CD14-positive monocyte (primary cell): ENCODE data around the gene TADA1. TPM values are rescaled to one million over a fixed set of nuclear protein-coding genes. Genes with fewer than 3 reads are reported as not detected.

Source experiments
- DNase-seq, 3 donors: peaks; one replicate each; pipeline ENCODE4 v3.0.0-alpha.2; 2011 to 2022
- H2AFZ ChIP-seq: 2 replicates; pipeline ENCODE4 v1.6.0; 2012; ENCODE audit warnings: mild to moderate bottlenecking, low read depth, low read length, inconsistent platforms; ENCODE audit not compliant: insufficient read depth, poor library complexity, severe bottlenecking
- H3K27ac ChIP-seq, 2 donors: 1 replicate in 1 of 2; 2 replicates in 1 of 2; pipeline ENCODE4 v1.5.1; 2012 to 2013; ENCODE audit warnings: low read length in 2 of 2, control low read depth in 1 of 2, inconsistent platforms in 1 of 2, low read depth in 1 of 2, mild to moderate bottlenecking in 1 of 2
- H3K27me3 ChIP-seq, 2 donors: one replicate each; pipeline versions ENCODE4 v1.6.0 to v1.6.1; 2011 to 2013; ENCODE audit warnings: low read length in 2 of 2; ENCODE audit not compliant: control insufficient read depth in 2 of 2, insufficient read depth in 2 of 2
- H3K36me3 ChIP-seq, 2 donors: replicated peaks in 1 of 2; 1 replicate in 1 of 2; 2 replicates in 1 of 2; pipeline versions ENCODE4 v1.5.1 to v1.6.1; 2012 to 2013; ENCODE audit warnings: low read length in 2 of 2, control low read depth in 1 of 2, inconsistent platforms in 1 of 2, mild to moderate bottlenecking in 1 of 2; ENCODE audit not compliant: insufficient read depth in 2 of 2, control insufficient read depth in 1 of 2
- H3K4me1 ChIP-seq, 2 donors: 1 replicate in 1 of 2; 2 replicates in 1 of 2; pipeline versions ENCODE4 v1.5.1 to v1.6.1; 2012 to 2013; ENCODE audit warnings: low read length in 2 of 2, control low read depth in 1 of 2, inconsistent platforms in 1 of 2, mild to moderate bottlenecking in 1 of 2, moderate library complexity in 1 of 2; ENCODE audit not compliant: insufficient read depth in 2 of 2, control insufficient read depth in 1 of 2
- H3K4me2 ChIP-seq: replicated peaks from 2 replicates; pipeline ENCODE3; 2012; ENCODE audit warnings: low read length, moderate library complexity, mild to moderate bottlenecking; ENCODE audit not compliant: poor library complexity, severe bottlenecking; ENCODE audit errors: extremely low read depth
- H3K4me3 ChIP-seq, 3 experiments: fragments of 200-600 bp in 1 of 3; sonication (generic) in 1 of 3; replicated peaks in 1 of 3; 1 replicate in 2 of 3; 2 replicates in 1 of 3; pipeline ENCODE4 v1.5.1; 2011 to 2013; ENCODE audit warnings: low read length in 3 of 3, mild to moderate bottlenecking in 3 of 3, control low read depth in 2 of 3, low read depth in 2 of 3, inconsistent platforms in 1 of 3, moderate library complexity in 1 of 3
- H3K79me2 ChIP-seq: 2 replicates; pipeline ENCODE4 v1.6.0; 2012; ENCODE audit warnings: mild to moderate bottlenecking, control low read depth, inconsistent platforms, low read length, moderate library complexity; ENCODE audit not compliant: insufficient read depth
- H3K9ac ChIP-seq: 2 replicates; pipeline ENCODE4 v1.6.0; 2017; ENCODE audit warnings: low read length, mild to moderate bottlenecking; ENCODE audit not compliant: insufficient read depth, poor library complexity, severe bottlenecking
- H3K9me3 ChIP-seq, 2 donors: replicated peaks in 1 of 2; 1 replicate in 1 of 2; 2 replicates in 1 of 2; pipeline versions ENCODE4 v1.5.1 to v1.6.1; 2012 to 2013; ENCODE audit warnings: low read length in 2 of 2, control low read depth in 1 of 2; ENCODE audit not compliant: control insufficient read depth in 1 of 2, insufficient read depth in 1 of 2
- H4K20me1 ChIP-seq: 2 replicates; pipeline ENCODE4 v1.6.0; 2012; ENCODE audit warnings: mild to moderate bottlenecking, low read length, control low read depth, moderate library complexity; ENCODE audit not compliant: insufficient read depth
- H3K27ac Mint-ChIP-seq, 7 donors: one replicate each; pipeline ENCODE4 v1.8.0; 2020; ENCODE audit warnings: mild to moderate bottlenecking in 7 of 7, mixed read lengths in 7 of 7, moderate library complexity in 6 of 7, inconsistent platforms in 2 of 7
- H3K27me3 Mint-ChIP-seq, 3 donors: one replicate each; pipeline ENCODE4 v1.8.0; 2021 to 2022; ENCODE audit warnings: low read depth in 3 of 3, mild to moderate bottlenecking in 3 of 3, mixed read lengths in 3 of 3, moderate library complexity in 3 of 3, inconsistent platforms in 1 of 3
- H3K36me3 Mint-ChIP-seq, 2 donors: one replicate each; pipeline ENCODE4 v1.8.0; 2020; ENCODE audit warnings: mixed read lengths in 2 of 2, inconsistent platforms in 1 of 2, mild to moderate bottlenecking in 1 of 2
- H3K4me1 Mint-ChIP-seq: one replicate; pipeline ENCODE4 v1.8.0; 2020; ENCODE audit warnings: mild to moderate bottlenecking, mixed read lengths
- H3K4me3 Mint-ChIP-seq, 2 donors: one replicate each; pipeline ENCODE4 v1.8.0; 2020; ENCODE audit warnings: mild to moderate bottlenecking in 2 of 2, mixed read lengths in 2 of 2, moderate library complexity in 1 of 2
- H3K9me3 Mint-ChIP-seq, 7 donors: one replicate each; pipeline ENCODE4 v1.8.0; 2020 to 2022; ENCODE audit warnings: mixed read lengths in 7 of 7, mild to moderate bottlenecking in 6 of 7, moderate library complexity in 6 of 7, inconsistent platforms in 2 of 7
- CTCF ChIP-seq: fragments of 200-600 bp; IDR thresholded peaks from one replicate; pipeline ENCODE4 v1.8.0; 2022; ENCODE audit warnings: antibody characterized with exemption, mild to moderate bottlenecking
- WGBS: methylation state at CpG from one replicate; pipeline ENCODE4 v1.1.5; 2013; ENCODE audit warnings: missing lambda C conversion rate; ENCODE audit not compliant: insufficient coverage; 5-methylcytosine and 5-hydroxymethylcytosine counted together
- intact Hi-C, 2 donors: fragments of 100-400 bp; cut with micrococcal nuclease; formaldehyde crosslinking; loops; one replicate each; pipeline versions ENCODE4 v1.15.0 to v1.15.1; 2023
- polyA plus RNA-seq, 3 donors: library from polyadenylated mRNA; depleted of rRNA in 1 of 3; unstranded in 2 of 3; stranded (reverse) in 1 of 3; fragments of 300-500 nt in 2 of 3; fragments of >200 nt in 1 of 3; fragmentation: Illumina TruSeq in 2 of 3; gene quantifications; 1 replicate in 2 of 3; 2 replicates in 1 of 3; pipeline ENCODE4 v1.2.3, GENCODE V29; 2012 to 2021

TADA1 gene
- polyA plus RNA-seq, 3 donors: 6.4 to 8.0 (median 7.9) TPM

- intact Hi-C loops: no loop called here
- Mint-ChIP-seq H3K4me1 (peaks cover 3% of the 10 kb centered on the region), H3K4me3 (no peak overlapping the region), H3K36me3 (peaks cover 84 to 93% of the 10 kb centered on the region in 2 donors), H3K9me3 (no peaks in the 10 kb centered on the region), H3K27ac (peak overlapping the region in 3 of 7 donors; percentile 17 to 40 (median 17)), H3K27me3 (no peaks in the 10 kb centered on the region)
- peak overlapping the region in 1 of 2 donors; percentile 21 for H3K27ac ChIP-seq
- no peak for TF ChIP-seq CTCF
- no peaks in the 10 kb centered on the region for H3K27me3 ChIP-seq
- H3K9ac ChIP-seq: no peak overlapping the region
- H3K4me2 ChIP-seq: no peak overlapping the region
- H3K4me1 ChIP-seq: no peaks in the 10 kb centered on the region
- H3K4me3 ChIP-seq: no peak overlapping the region
- peaks cover 92 to 100% of the 10 kb centered on the region in 2 donors for H3K36me3 ChIP-seq
- DNase-seq: no peak
- H2AFZ ChIP-seq: no peak overlapping the region
- WGBS: no CpG with 5 or more reads among the region's 3 CpGs
- no peaks in the 10 kb centered on the region for H3K9me3 ChIP-seq
- H4K20me1 ChIP-seq: peaks cover 63% of the 10 kb centered on the region
- H3K79me2 ChIP-seq: peaks cover 20% of the 10 kb centered on the region
Observed at GRCh38 chr1:166855558-166855957, 20.5 kb downstream of the TADA1 start.

GRCh38 chr1:166852918-166853317, 23.1 kb downstream of the TADA1 start:
- Mint-ChIP-seq H3K27me3 (no peaks in the 10 kb centered on the region), H3K27ac (no peak overlapping the region), H3K4me3 (no peak overlapping the region), H3K4me1 (peaks cover 3% of the 10 kb centered on the region), H3K36me3 (peaks cover 90 to 95% of the 10 kb centered on the region in 2 donors), H3K9me3 (no peaks in the 10 kb centered on the region)
- Histone ChIP-seq H4K20me1 (peaks cover 87% of the 10 kb centered on the region), H2AFZ (no peak overlapping the region), H3K27ac (no peak overlapping the region), H3K27me3 (no peaks in the 10 kb centered on the region), H3K4me2 (no peak overlapping the region), H3K9ac (no peak overlapping the region), H3K79me2 (peaks cover 38% of the 10 kb centered on the region), H3K9me3 (no peaks in the 10 kb centered on the region), H3K36me3 (peaks cover 97 to 100% of the 10 kb centered on the region in 2 donors), H3K4me3 (no peak overlapping the region), H3K4me1 (no peaks in the 10 kb centered on the region)
- no peak for DNase-seq
- TF ChIP-seq CTCF: no peak
- no CpG with 5 or more reads among the region's 1 CpG for WGBS
- intact Hi-C loops: no loop called here
